OCI-LY7 (cell line): ENCODE measurements around the gene CUX1. TPM values are rescaled to one million over a fixed set of nuclear protein-coding genes. Genes with fewer than 3 reads are reported as not detected.

Experiments
- BruUV-seq: library from RNA; stranded (reverse); fragments of 400-500 nt; replicated peaks from 2 replicates; lab custom pipeline; 2021; lab: Mats Ljungman, UMichigan
- CTCF ChIA-PET: fragments of 300-600 bp; sonication (Branson Sonifier 250); formaldehyde crosslinking; loops from one replicate; lab custom pipeline; 2022; ENCODE audit warnings: antibody characterized with exemption; ENCODE audit not compliant: unreplicated experiment; lab: Charles Lee
- POLR2A ChIA-PET: fragments of 300-600 bp; sonication (Branson Sonifier 250); formaldehyde crosslinking; loops from one replicate; lab custom pipeline; 2022; ENCODE audit warnings: antibody characterized with exemption; lab: Charles Lee
- DNase-seq: peaks from one replicate; pipeline ENCODE4 v3.0.0-alpha.2; 2015; ENCODE audit warnings: low spot score
- H2AFZ ChIP-seq: fragments of 200-600 bp; sonication (generic), shearing (Covaris generic); 2 replicates; pipeline ENCODE4 v1.6.1; 2014; ENCODE audit warnings: mild to moderate bottlenecking, antibody characterized with exemption, low read length, moderate library complexity
- H3K27ac ChIP-seq: fragments of 200-600 bp; sonication (generic); 2 replicates; pipeline ENCODE4 v1.5.1; 2014; ENCODE audit warnings: mixed run types, low read depth, mild to moderate bottlenecking, moderate library complexity, low read length, inconsistent platforms; ENCODE audit not compliant: poor library complexity, severe bottlenecking
- H3K36me3 ChIP-seq: fragments of 200-600 bp; sonication (generic); 2 replicates; pipeline ENCODE4 v1.6.1; 2014; ENCODE audit warnings: mild to moderate bottlenecking, antibody characterized with exemption, low read length, moderate library complexity, mixed read lengths; ENCODE audit not compliant: insufficient read depth
- H3K4me1 ChIP-seq: fragments of 200-600 bp; sonication (generic); 2 replicates; pipeline ENCODE4 v1.5.1; 2014; ENCODE audit warnings: mild to moderate bottlenecking, low read length; ENCODE audit not compliant: insufficient read depth, poor library complexity, severe bottlenecking
- H3K4me2 ChIP-seq: fragments of 200-600 bp; sonication (generic); 2 replicates; pipeline ENCODE4 v1.6.1; 2014; ENCODE audit warnings: mild to moderate bottlenecking, low read length
- H3K4me3 ChIP-seq: fragments of 200-600 bp; sonication (generic); 2 replicates; pipeline ENCODE4 v1.5.1; 2014; ENCODE audit warnings: mild to moderate bottlenecking, low read depth, low read length; ENCODE audit not compliant: poor library complexity, severe bottlenecking
- H3K79me2 ChIP-seq: fragments of 200-600 bp; sonication (generic); 2 replicates; pipeline ENCODE4 v1.6.1; 2016; ENCODE audit warnings: low read depth, mild to moderate bottlenecking, low read length, moderate library complexity, mixed read lengths; ENCODE audit not compliant: insufficient read depth
- H3K9me2 ChIP-seq: fragments of 200-600 bp; sonication (generic); 2 replicates; pipeline ENCODE4 v1.6.1; 2016; ENCODE audit warnings: mild to moderate bottlenecking, low read length, mixed read lengths; ENCODE audit not compliant: insufficient read depth
- H3K9me3 ChIP-seq: fragments of 200-600 bp; sonication (generic); 2 replicates; pipeline ENCODE4 v1.6.1; 2014; ENCODE audit warnings: mild to moderate bottlenecking, mixed run types, low read length, mixed read lengths
- H4K20me1 ChIP-seq: fragments of 200-600 bp; sonication (generic); 2 replicates; pipeline ENCODE4 v1.6.1; 2014; ENCODE audit warnings: mild to moderate bottlenecking, antibody characterized with exemption, low read length, moderate library complexity, mixed read lengths; ENCODE audit not compliant: insufficient read depth
- CTCF ChIP-seq: fragments of 200-600 bp; sonication (generic); conservative IDR thresholded peaks from 2 replicates; pipeline ENCODE4 v1.5.1; 2014; ENCODE audit warnings: mild to moderate bottlenecking, antibody characterized with exemption, low read length, moderate library complexity, mixed read lengths
- EZH2phosphoT487 ChIP-seq: fragments of 200-600 bp; sonication (generic); IDR thresholded peaks from 2 replicates; pipeline ENCODE4 v1.6.1; 2018; ENCODE audit warnings: low read depth, borderline replicate concordance, mild to moderate bottlenecking, mixed run types, antibody characterized with exemption, low read length, moderate library complexity, mixed read lengths
- intact Hi-C: fragments of 100-400 bp; cut with micrococcal nuclease; formaldehyde crosslinking; loops from one replicate; pipeline ENCODE4 v1.10.0; 2022; ENCODE audit not compliant: unreplicated experiment
- total RNA-seq, 2 experiments: library from RNA; depleted of rRNA in 1 of 2; stranded (reverse); fragments of >200 nt in 1 of 2; shearing (Covaris generic) in 1 of 2; gene quantifications; 2 replicates each; pipeline ENCODE4 v1.2.3, GENCODE V29; 2014 to 2022

The CUX1 gene
- total RNA-seq, 2 experiments from 2014 or later: 143 to 199 TPM

- Histone ChIP-seq H3K9me2 (no peaks in the 10 kb centered on the region), H3K36me3 (no peaks in the 10 kb centered on the region), H3K79me2 (no peaks in the 10 kb centered on the region), H3K27ac (no peak overlapping the region), H4K20me1 (no peaks in the 10 kb centered on the region), H3K9me3 (no peaks in the 10 kb centered on the region), H3K4me3 (no peak overlapping the region), H3K4me2 (no peak overlapping the region), H2AFZ (no peak overlapping the region), H3K4me1 (no peaks in the 10 kb centered on the region)
- no TSS peak for BruUV-seq
- CTCF ChIA-PET: no interaction called here
- POLR2A ChIA-PET: interaction anchor here (0.5 to 1.0 kb wide), 3 partner anchors 16 to 467 kb away, joined by 3 to 6 read pairs (median 5); no protein-coding TSS in a partner anchor
- TF ChIP-seq EZH2phosphoT487: no peak
- no peak for TF ChIP-seq CTCF
- DNase-seq: no peak
- intact Hi-C loops: no loop called here
Measured at GRCh38 chr7:101778026-101778580, 39.3 kb upstream of the CUX1 start.

DNA sequence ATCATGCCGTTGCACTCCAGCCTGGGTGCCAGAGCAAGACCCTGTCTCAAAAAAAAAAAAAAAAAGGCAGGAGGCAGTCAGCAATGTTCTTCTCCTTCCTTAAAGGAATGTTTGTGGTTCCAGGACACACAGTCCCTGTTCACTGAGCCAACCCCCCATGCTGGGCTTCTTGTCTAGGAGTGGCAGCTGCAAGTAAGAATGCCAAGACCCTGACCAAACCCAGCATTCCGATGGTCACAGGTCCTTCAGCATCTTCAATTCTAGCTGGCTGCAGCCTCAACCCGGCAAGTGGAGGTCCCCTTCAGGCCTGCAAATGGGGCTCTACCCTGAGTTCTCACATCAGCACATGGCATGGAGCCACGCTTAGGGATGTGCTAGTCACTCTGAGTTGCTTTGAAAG lies 38.2 kb upstream of the CUX1 start:
- H3K27ac ChIP-seq: no peak overlapping the region
- intact Hi-C loops: no loop called here
- CTCF ChIA-PET: no interaction called here
- no peak overlapping the region for H3K4me2 ChIP-seq
- TF ChIP-seq EZH2phosphoT487 (no peak), CTCF (no peak)
- BruUV-seq: no TSS peak
- POLR2A ChIA-PET: interaction anchor here (1.0 kb wide), 1 partner anchor 17 kb away, joined by 3 read pairs; no protein-coding TSS in a partner anchor
- no peak for DNase-seq
- H3K9me3 ChIP-seq: no peaks in the 10 kb centered on the region
- H3K9me2 ChIP-seq: no peaks in the 10 kb centered on the region
- H3K4me3 ChIP-seq: no peak overlapping the region
- H2AFZ ChIP-seq: no peak overlapping the region
- peaks cover 2% of the 10 kb centered on the region for H3K4me1 ChIP-seq
- H3K79me2 ChIP-seq: no peaks in the 10 kb centered on the region
- no peaks in the 10 kb centered on the region for H3K36me3 ChIP-seq
- no peaks in the 10 kb centered on the region for H4K20me1 ChIP-seq

DNA sequence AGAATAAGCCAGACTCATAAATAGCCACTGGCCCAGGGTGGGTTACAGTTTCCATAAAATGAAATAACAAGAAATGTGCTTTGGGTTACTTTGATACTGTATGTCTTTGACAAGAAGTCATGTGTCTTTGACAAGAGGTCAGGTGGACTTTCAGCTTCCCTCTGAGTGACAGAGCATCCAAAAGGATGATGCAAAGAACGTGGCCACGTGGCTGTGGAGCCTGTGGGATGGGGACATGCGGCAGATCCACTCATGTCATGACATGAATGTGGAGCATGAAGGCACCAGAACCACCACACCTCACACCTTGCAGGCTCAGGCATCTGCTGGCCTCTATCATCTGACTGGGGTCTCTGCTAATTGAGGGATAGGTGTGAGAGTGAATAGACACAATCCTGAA lies 37.1 kb upstream of the CUX1 start:
- H2AFZ ChIP-seq: no peak overlapping the region
- no peaks in the 10 kb centered on the region for H4K20me1 ChIP-seq
- CTCF ChIA-PET: no interaction called here
- H3K9me2 ChIP-seq: no peaks in the 10 kb centered on the region
- no peaks in the 10 kb centered on the region for H3K9me3 ChIP-seq
- TF ChIP-seq EZH2phosphoT487 (no peak), CTCF (no peak)
- intact Hi-C loops: no loop called here
- no peak for DNase-seq
- H3K79me2 ChIP-seq: no peaks in the 10 kb centered on the region
- no peak overlapping the region for H3K4me2 ChIP-seq
- H3K36me3 ChIP-seq: no peaks in the 10 kb centered on the region
- BruUV-seq: no TSS peak
- H3K4me1 ChIP-seq: peaks cover 8% of the 10 kb centered on the region
- no peak overlapping the region for H3K27ac ChIP-seq
- POLR2A ChIA-PET: interaction anchor here (0.6 to 1.5 kb wide), 3 partner anchors 26 to 696 kb away, joined by 3 to 6 read pairs (median 3); no protein-coding TSS in a partner anchor
- H3K4me3 ChIP-seq: no peak overlapping the region
